K562 (cell line): ENCODE results near the gene TCF12. TPM values are rescaled to one million over a fixed set of nuclear protein-coding genes. Genes with fewer than 3 reads are reported as not detected.

Source experiments
- E2F6 ChIP-seq, 2 experiments: IDR thresholded peaks; 2 replicates each; pipeline ENCODE4 v1.6.1; 2011; ENCODE audit warnings: borderline replicate concordance in 1 of 2, control low read depth in 1 of 2, low read depth in 1 of 2, low read length in 1 of 2, mild to moderate bottlenecking in 1 of 2, mixed read lengths in 1 of 2, moderate library complexity in 1 of 2; ENCODE audit not compliant: insufficient read depth in 1 of 2, insufficient read length in 1 of 2, poor library complexity in 1 of 2, severe bottlenecking in 1 of 2; ENCODE audit errors: extremely low read depth in 1 of 2
- MEF2D ChIP-seq: conservative IDR thresholded peaks from 2 replicates; pipeline ENCODE4 v1.6.1; 2016; ENCODE audit warnings: low read depth, missing genetic modification characterization, missing compliant biosample characterization
- REST ChIP-seq, 2 experiments: fragments of 450-650 bp; formaldehyde crosslinking in 1 of 2; IDR thresholded peaks; 2 replicates each; pipeline versions ENCODE4 v1.4.0 to v1.6.1; 2014 to 2020; ENCODE audit warnings: mild to moderate bottlenecking in 2 of 2, borderline replicate concordance in 1 of 2, low read depth in 1 of 2
- SMARCA4 ChIP-seq: fragments of 450-650 bp; IDR thresholded peaks from 2 replicates; pipeline ENCODE4 v1.6.1; 2016
- WHSC1 ChIP-seq: IDR thresholded peaks from one replicate; pipeline ENCODE4 v1.6.1; 2012; ENCODE audit warnings: low read length, control low read depth, inconsistent platforms
- ZNF592 ChIP-seq: fragments of 450-650 bp; IDR thresholded peaks from 2 replicates; pipeline ENCODE4 v1.6.1; 2017; ENCODE audit warnings: antibody characterized with exemption, mild to moderate bottlenecking
- polyA plus RNA-seq, 8 experiments: library from polyadenylated mRNA; depleted of rRNA in 4 of 8; stranded (reverse) in 5 of 8; unstranded in 3 of 8; fragments of >200 nt; fragmentation: Nextera tagmentation in 2 of 8; fragmentation: Illumina TruSeq in 1 of 8; extraction: Ambion mirVana in 2 of 8; extraction: Trizol in 1 of 8; gene quantifications; 2 replicates each; pipeline versions ENCODE4 v1.2.1 to v1.2.3, GENCODE V29; 2011 to 2014; ENCODE audit warnings: inconsistent platforms in 1 of 8, missing spikeins in 1 of 8
- total RNA-seq, 7 experiments: library from RNA; depleted of rRNA in 6 of 7; stranded (reverse); fragments of >200 nt in 6 of 7; fragmentation: Illumina TruSeq in 2 of 7; extraction: Trizol in 2 of 7; gene quantifications; 2 replicates each; pipeline versions ENCODE4 v1.2.1 to v1.2.3, GENCODE V29; 2011 to 2021; ENCODE audit warnings: low replicate concordance in 1 of 7

Gene TCF12
- total and polyA plus RNA-seq, 9 of the 15 experiments (the other 6 are each of a cell fraction or from before 2014, with no cell fraction given): 10.5 to 132 (median 52.9) TPM

- peak; percentile 34; the same call in 1 of the 2 replicates for TF ChIP-seq ZNF592
- peak; percentile 37; the same call in 1 of the 2 replicates for TF ChIP-seq MEF2D (tag)
- no peak for TF ChIP-seq REST (IDR thresholded peaks at IDR 0.05; ENCODE audit: borderline replicate concordance)
- TF ChIP-seq REST (CRISPR knock-in tag; IDR thresholded peaks at IDR 0.05; ENCODE audit: low read depth): no peak; the same call in 1 of the 2 replicates
- peak; percentile 76 for TF ChIP-seq SMARCA4
- peak in 1 of 2 experiments; percentile 29 for TF ChIP-seq E2F6 (IDR thresholded peaks at IDR 0.05; ENCODE audit: borderline replicate concordance in 1 of 2, extremely low read depth in 1 of 2, insufficient read depth in 1 of 2, insufficient read length in 1 of 2, low read depth in 1 of 2, low read length in 1 of 2, poor library complexity in 1 of 2, severe bottlenecking in 1 of 2)
- no peak for TF ChIP-seq WHSC1
Measured at GRCh38 chr15:57323806-57324589, 405.6 kb downstream of the TCF12 start (continued).
